Forelimb muscle (tissue), 1 donor: Measurements from ENCODE around the gene DNAJA1. TPM values are rescaled to one million over a fixed set of nuclear protein-coding genes. Genes with fewer than 3 reads are reported as not detected.

Experiments
- DNase-seq: peaks from one replicate; pipeline ENCODE4 v3.0.0-alpha.2; 2013; ENCODE audit warnings: low read depth
- polyA plus RNA-seq: library from polyadenylated mRNA; unstranded; fragments of 120-200 nt; gene quantifications from one replicate; pipeline ENCODE4 v1.2.1, GENCODE V29; 2013; ENCODE audit not compliant: insufficient read length

The DNAJA1 gene
- polyA plus RNA-seq, 1 donor: 86.8 TPM

DNA sequence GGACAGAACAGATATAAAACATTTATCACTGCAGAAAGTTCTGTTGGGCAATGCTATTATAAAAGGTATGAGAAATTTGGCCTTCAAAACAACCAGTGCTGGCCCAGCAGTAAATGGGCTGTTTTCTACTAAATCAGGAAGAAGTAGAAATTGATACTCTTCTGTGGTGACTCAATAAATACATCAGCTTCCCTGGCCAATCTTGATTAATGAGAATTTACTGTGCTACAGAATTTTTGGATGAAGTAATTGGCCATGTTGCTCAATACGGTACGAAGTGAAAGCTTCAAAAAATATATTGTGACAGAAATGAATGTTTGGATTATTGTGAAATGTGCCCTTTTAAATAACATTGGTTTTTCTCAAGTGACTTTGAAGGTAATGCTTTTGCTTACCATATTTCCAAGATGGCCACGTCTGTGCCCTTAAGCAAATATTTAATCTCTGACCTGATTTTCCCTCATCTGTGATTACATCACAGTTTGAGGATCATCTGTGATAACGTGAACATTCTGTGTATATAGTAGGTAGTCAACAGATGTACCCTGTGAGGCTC, 4.2 kb downstream of the DNAJA1 start:
- DNase-seq: no peak

- no peak for DNase-seq
These were observed 5.2 kb downstream of the DNAJA1 start for GRCh38 chr9:33030285-33030684.

DNA sequence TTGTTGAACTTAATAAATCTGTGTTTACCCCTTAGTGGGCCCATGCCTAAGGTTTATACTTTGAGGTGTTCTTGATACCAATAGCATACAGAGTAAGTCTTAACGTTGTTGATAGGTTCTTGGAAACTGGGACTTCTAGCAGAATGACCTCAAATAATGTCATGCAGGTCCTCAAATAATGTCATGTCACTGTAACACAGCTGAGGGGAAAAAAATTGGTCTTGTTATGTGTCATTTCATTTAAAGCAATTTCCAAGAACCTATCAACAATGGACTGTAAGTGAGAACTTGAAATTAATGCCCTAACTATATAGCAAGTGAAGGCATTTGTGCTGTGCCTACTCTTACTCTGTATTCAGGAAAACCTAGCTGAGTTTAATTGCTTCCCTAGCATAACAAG, 7.2 kb downstream of the DNAJA1 start:
- DNase-seq: no peak

DNA sequence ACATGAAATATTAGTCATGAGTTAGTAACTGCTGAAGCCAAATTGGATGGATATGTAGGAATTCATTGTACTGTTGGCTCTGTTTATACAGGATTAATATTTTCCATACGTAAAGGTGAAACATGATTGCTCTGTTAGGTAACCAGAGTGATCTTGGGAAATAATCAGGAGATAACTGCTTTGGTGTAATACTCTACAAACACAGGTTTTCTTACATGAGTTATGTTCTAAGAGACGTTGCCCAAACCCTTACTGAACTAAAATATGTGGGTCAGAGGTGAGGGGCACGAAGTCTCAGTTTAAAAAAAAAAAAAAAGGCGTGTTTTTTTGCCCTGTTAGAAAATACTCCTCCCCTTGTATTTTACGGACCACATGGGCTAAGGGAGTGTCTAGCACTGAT, 7.8 kb downstream of the DNAJA1 start:
- no peak for DNase-seq

DNA sequence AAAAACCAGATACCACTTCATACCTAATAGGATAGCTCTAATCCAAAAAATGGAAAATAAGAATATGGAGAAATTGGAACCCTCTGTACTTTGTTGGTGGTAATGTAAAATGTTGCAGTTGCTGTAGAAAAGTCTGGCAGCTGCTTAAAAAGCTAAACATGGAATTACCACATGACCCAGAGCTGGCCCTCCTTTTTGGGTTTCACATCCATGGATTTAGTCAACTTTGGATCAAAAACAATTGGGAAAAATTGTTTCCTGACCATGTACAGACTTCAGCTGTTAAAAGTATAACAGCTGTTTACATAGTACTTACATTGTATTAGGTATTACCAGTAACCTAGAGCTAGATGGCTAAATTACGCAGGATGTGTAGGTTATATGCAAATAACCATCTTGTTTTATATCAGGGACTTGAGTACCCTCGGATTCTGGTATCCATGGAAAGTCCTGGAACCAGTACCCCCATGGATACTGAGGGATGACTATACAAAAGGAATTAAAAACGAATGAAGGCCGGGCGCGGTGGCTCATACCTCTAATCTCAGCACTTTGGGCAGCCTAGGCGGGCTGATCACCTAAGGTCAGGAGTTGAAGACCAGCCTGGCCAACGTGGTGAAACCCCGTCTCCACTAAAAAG, 15.8 kb downstream of the DNAJA1 start:
- DNase-seq: no peak

DNA sequence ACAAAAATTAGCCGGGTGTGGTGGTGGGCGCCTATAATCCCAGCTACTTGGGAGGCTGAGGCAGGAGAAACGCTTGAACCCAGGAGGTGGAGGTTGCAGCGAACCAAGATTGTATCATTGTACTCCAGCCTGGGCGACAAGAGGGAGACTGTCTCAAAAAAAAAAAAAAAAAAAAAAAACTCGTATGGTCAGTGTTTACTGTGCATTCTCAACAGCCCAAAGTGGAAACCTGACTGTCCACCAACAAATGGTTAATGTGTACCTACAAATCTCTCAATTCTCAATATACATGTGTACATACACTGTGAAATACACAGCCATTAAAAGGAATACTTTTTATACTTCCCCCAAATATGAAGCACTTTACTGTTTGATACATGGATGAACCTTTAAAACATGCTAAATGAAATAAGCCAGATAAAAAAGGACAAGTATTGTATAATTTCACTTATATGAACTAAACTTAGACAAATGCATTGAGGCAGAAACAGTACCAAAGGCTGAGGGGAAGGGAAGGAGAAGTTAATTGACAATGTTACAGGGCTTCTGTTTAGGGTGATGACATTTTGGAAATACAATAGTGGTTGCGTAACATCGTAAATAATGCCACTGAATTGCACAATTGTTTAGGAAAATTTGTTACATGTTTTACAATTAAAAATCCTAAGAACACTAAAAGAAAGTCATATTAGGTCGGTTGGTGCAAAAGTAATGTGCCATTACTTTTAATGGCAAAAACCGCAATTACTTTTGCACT, 16.5 kb downstream of the DNAJA1 start:
- DNase-seq: no peak

- DNase-seq: no peak
These were observed 17.4 kb downstream of the DNAJA1 start for GRCh38 chr9:33042473-33042872.

DNA sequence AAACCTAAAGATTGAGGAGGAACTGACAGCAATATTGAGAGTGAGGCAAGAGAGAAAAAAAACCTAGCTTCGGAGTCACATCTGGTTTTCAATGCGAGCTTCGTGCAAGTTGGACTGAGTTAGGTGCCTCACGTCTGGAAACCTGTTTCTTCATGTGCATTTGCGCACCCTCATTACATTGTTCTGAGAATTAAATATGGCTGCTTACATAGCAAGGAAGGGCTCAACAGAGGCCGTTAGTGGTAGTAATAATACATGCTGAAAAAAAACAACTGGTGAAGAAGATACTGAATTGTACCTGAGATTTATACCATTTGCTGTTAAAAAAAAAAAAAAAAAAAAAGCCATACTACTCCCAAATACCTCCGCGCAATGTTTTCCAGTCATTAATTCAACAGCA, 18.6 kb downstream of the DNAJA1 start:
- DNase-seq: no peak

DNA sequence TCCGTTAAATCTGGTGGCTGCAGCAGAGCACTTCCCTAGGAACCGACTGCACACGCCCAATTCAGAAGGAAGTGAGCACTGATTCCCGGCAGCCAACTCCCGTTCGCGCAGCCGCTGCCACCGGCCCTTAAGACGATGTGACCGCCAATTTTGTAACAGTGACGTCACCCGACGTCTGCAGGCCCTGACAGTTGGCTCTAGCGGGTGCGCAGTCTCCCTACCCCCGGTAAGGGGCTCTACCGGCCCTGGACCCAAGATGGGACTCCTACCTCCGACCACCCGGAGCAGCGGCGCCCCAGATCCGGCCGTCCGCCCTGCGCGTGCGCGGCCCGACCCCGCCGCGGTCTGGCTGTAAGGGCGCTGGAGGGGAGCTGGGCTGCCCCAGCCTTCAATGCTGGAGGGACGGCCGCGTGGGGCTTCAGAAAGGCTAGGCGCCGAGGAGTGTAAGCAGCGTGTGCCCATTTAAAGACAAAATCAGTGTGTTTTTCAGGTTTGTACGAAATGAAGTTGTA, 19.1 kb downstream of the DNAJA1 start:
- peak; percentile 81 for DNase-seq

DNA sequence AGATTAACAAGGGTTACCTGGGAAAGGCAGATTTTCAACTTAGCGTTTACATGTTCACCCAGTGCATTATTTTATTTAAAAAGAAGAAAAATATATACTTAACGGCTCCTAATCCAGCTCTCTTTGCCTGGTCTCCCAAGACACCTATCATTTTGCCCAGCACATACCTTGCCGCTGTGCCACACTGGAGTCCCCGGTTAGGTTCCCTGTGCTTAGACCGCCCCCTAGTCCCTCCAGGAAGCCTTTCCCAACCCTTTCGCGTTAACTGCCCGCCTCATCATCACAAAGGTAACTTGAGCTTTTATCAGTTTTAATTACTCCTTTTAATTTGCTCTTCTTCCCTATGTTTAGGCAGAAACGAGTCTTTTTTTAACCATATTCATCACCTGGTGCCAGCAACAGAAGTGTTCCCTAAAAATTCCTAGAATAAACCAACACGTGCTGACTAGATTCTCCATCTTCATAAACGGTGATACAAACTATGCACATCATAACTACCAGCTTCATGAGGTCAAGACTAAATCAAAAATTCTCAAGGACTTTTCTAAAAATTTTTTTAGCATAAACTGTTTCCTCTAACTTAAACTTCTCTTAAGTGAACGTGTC, 19.7 kb downstream of the DNAJA1 start:
- no peak for DNase-seq

- DNase-seq: no peak
These were observed 21.0 kb downstream of the DNAJA1 start for GRCh38 chr9:33046061-33046460.

- no peak for DNase-seq
These were observed 23.0 kb downstream of the DNAJA1 start for GRCh38 chr9:33048054-33048465.

- DNase-seq: no peak
These were observed 24.7 kb downstream of the DNAJA1 start for GRCh38 chr9:33049680-33050361.

DNA sequence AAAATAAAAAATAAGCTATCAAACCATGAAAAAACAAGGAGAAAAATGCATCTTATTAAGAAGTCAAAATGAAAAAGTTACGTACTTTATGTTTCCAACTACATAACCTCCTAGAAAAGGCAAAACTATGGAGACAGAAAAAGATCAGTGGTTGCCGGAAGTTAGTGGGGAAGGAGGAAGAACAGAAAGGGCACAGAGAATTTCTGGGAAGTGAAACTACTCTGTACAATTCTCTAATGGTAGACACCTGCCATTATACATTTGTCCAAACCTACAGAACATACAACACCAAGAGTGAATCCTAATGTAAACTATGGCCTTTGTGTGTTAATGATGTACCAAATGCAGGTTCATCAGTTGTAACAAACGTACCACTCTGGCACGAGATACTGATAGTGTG, 26.1 kb downstream of the DNAJA1 start:
- DNase-seq: no peak

DNA sequence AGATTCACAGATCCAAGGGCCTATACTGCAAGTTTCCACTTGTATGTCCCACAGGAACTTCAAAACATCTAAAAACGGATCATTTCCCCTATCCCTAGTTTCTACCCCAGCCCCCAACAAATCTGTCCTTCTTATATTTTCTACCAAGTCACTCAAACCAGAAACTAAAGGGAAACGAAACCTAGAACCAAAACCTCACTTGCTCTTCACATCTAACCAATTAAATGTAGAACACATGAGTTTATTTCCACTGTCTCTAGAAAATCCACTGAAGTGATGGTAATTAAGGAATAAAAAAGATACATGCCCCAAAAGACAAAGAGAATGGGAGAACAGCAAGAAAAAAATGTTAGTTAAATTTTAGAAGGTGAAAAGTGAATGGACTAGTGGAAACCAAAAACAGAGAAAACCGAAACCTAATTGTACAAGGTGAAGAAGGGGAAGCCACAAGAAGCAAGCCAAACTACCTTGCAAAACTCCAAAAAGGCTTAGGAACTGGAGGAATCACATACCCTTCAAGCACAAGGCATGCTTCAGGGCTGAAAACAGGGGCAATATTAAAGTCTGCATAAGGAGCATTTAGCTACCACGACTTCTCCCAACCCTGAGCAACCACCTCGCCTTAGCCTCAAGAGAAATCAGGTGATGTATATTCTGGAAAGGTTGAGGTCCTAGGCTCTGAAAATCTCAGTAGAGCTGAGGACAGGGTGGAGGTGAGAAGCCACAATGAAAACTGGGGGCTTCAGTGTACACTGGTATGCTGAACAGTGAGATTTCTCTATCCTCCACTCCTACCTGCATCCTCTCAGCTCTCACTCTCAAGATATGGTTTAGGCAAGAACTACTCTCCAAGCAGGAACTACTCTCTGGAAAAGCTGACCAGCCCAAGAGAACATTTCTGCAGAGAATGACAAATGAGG, 40.3 kb downstream of the DNAJA1 start:
- no peak for DNase-seq

DNA sequence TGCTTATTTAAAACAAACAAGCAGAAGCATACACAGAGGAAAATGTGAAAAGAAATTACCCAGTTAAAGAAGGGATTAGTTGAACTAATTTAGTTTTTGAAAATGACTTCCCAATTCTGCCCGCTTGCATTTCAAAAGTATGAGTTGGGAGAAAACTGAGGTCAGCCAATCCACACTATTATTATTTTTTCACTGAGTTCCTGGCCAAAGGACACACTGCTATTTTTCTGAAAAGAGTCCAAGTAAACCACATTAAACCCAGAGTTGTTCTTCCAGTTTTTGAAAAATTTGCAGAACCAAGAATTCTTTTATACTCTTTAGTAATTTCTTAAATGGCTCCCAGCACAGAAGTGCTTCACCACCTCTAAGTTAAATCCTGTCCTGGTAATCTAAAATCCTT, 43.9 kb downstream of the DNAJA1 start:
- DNase-seq: no peak

GRCh38 chr9:33076046-33077004, 51.3 kb downstream of the DNAJA1 start, which contains the start of gene SMU1:
SMU1 (minus strand) TSS chr9:33076674; CDS start chr9:33076608, 66 bp downstream.
- peak; percentile 96 for DNase-seq

GRCh38 chr9:33080534-33080933, 55.5 kb downstream of the DNAJA1 start:
- no peak for DNase-seq

GRCh38 chr9:33081128-33081851, 56.2 kb downstream of the DNAJA1 start:
- DNase-seq: peak; percentile 85
